K562 treated with DMSO at 1 percent for 12 hours (cell line): ENCODE results near the gene ZNF491. TPM values are rescaled to one million over a fixed set of nuclear protein-coding genes. Genes with fewer than 3 reads are reported as not detected.

ENCODE experiments used
- total RNA-seq: library from RNA; unstranded; fragments of 300-600 nt; gene quantifications from 2 replicates; pipeline ENCODE4 v1.2.3, GENCODE V29; 2022; ENCODE audit not compliant: insufficient read depth

ZNF491 gene
- 0.74 TPM in 1 of 2 replicates, not detected in the other for total RNA-seq

GRCh38 chr19:11798391-11799330 lies at the start of gene ZNF491:
ZNF491 (plus strand) TSS chr19:11798523; CDS start chr19:11805954, 7,431 bp downstream.

DNA sequence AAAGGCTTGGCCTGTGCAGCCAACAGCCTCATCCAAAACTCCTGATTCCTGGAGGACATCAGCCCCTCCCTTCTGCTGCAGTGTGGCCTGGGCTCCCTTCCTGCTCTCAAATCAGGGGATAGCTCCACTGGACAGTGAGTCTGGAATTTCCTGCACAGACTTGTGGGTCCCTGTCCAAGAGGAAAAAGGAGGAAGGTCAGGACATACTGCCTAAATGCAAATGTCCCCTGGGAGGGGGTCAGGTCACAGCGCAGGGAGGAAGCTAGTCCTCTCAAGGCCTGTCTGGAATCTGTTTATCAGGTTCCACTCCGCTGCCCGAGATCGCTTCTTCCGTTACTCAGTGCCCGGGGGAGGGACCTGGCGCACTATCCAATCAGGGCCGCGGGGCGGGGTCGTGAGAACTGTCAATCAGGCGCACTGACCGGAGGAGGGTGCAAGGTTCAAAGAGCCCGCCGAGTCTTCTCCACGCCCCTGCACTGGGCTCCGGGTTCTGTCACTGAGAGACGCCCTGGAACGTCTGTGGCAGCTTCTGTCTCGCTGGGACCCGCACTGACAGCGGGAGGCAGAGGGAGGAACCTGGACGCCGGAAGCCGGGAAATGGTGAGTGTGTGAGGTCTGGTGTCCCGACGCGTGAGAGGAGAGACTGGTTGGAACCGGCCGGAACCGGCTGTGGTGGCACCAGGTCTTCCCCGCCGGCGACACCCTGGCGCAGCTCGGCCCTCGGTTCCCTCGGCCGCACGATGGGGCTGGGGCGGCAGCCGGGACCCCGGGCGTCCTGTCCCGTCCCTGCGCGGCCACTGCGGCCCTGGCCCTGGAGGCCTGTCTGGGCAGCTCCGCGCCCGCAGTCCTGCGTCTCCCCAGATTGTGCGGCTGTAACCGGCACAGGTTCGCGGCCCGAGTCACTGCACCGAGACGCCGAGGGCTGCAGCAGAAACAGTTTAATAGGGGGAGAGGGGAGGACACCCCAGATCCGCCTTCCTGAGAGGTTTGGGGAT lies 31.4 kb upstream of the ZNF491 start, which contains the start of gene ZNF441:
ZNF441 (plus strand) TSS at position 404 of the 995 bp plus-strand sequence; CDS start at position 598, 194 bp downstream.

GRCh38 chr19:11814029-11814699 lies 15.8 kb downstream of the ZNF491 start, which contains the start of gene ZNF440:
ZNF440 (plus strand) TSS chr19:11814273; CDS start chr19:11814448, 175 bp downstream.

DNA sequence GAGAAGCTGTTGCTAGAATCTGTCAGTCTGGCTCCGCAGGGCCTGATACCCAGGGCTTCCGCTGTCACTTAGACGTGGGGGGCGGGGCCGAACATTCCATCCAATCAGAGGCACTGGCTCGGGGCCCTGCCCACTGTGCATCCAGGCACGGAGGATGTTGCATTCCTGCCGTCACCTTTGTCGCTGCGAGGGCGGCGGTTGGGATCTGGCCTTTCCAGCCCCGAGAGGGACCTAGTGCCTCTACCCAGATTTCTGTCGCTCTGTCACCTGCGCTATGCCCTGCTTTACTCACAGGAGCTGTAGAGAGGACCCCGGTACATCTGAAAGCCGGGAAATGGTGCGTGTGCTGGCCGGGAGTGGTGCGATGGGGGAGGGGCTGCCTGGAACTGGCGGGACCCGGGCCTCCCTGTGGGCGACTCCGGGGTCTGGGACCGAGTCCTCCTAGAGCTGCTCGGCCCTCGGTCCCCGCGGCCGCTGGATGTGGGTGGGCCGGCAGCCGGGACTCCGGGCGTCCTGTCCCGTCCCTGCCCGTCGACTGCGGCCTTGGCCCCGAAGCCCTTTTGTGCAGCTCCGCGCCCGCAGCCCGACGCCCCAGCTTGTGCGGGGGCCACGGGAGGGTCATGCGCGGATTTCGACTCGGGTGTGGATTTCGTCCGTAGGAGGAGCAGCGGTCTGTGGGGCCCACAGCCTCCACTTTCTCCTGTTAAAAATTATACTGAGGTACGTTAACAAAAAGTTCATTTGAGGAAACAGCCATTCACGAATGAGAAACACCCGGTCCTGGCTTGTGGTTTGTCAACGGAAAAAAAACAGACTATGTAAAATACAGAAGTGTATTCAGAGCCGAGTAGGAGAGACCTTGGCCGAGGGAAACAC lies 50.5 kb downstream of the ZNF491 start, which contains the start of gene ZNF439:
ZNF439 (plus strand) TSS at position 133 of the 876 bp plus-strand sequence; CDS start at position 275, 142 bp downstream.

Other genes with a start within 250 kb of the ZNF491 start
- 115 and 131 TPM in 2 replicates for gene ELOF1, start 239.3 kb upstream of the ZNF491 start, total RNA-seq
- 34.2 and 38.6 TPM in 2 replicates for gene ACP5, start 220.9 kb upstream of the ZNF491 start, total RNA-seq
- 5.6 and 10.2 TPM in 2 replicates for gene ZNF627, start 201.0 kb upstream of the ZNF491 start, total RNA-seq
- 5.8 and 12.8 TPM in 2 replicates for gene ZNF823, start 59.6 kb upstream of the ZNF491 start, total RNA-seq
- 0.69 and 5.4 TPM in 2 replicates for gene ZNF441, start 31.5 kb upstream of the ZNF491 start, total RNA-seq
- gene ZNF440, start 15.8 kb downstream of the ZNF491 start, total RNA-seq: 3.1 and 8.0 TPM in 2 replicates
- gene ZNF439, start 50.2 kb downstream of the ZNF491 start, total RNA-seq: not detected in 2 replicates
- gene ZNF69, start 89.3 kb downstream of the ZNF491 start, total RNA-seq: 2.1 and 2.5 TPM in 2 replicates
- gene ZNF700, start 126.6 kb downstream of the ZNF491 start, total RNA-seq: 3.3 and 9.9 TPM in 2 replicates
- not detected in 2 replicates for gene ZNF763, start 166.5 kb downstream of the ZNF491 start, total RNA-seq
- gene ZNF433, start 237.2 kb downstream of the ZNF491 start, total RNA-seq: 0.82 and 2.2 TPM in 2 replicates